ENCODE results near the gene KCNQ1.

Gene KCNQ1

GRCh38 chr11:2567026-2567671 lies 122.3 kb downstream of the KCNQ1 start:
- no peak for TF ChIP-seq CTCF (IDR thresholded peaks at IDR 0.05; ENCODE audit: borderline replicate concordance, insufficient read depth, low read depth, low read length)

DNA sequence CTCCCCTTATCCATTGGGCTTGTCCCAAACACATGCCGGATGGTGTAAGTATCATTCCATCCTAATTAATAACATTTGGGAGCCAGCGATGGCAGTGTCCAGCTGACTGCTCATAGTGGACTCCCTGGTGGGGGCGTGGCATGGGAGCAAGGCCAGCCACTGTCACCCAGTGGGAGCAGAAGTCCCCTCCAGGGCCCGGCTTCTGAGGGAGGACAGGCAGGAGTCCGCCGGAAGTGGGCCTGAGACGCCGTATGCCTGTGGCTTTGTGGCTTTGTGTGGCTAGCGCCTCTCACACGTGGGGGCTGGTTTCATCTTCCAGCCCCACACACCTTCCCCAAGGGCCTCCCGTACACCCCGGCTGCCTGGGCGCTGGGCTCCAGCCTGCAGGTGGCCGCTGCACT lies 124.5 kb downstream of the KCNQ1 start:
- TF ChIP-seq CTCF (IDR thresholded peaks at IDR 0.05; ENCODE audit: borderline replicate concordance, insufficient read depth, low read depth, low read length), result no peak
- no peak overlapping the region for H3K4me3 ChIP-seq (ENCODE audit: low read depth, low read length)

More at GRCh38 chr11:2567026-2567671, 122.3 kb downstream of the KCNQ1 start:
- no peak overlapping the region for H3K4me3 ChIP-seq (ENCODE audit: low read depth, low read length)

GRCh38 chr11:2569731-2570210 lies 125.0 kb downstream of the KCNQ1 start:
- no peak overlapping the region for H3K4me3 ChIP-seq (ENCODE audit: low read depth, low read length)
- TF ChIP-seq CTCF (IDR thresholded peaks at IDR 0.05; ENCODE audit: borderline replicate concordance, insufficient read depth, low read depth, low read length), result no peak

GRCh38 chr11:2570211-2570811 lies 125.5 kb downstream of the KCNQ1 start:
- no peak for TF ChIP-seq CTCF (IDR thresholded peaks at IDR 0.05; ENCODE audit: borderline replicate concordance, insufficient read depth, low read depth, low read length)
- no peak overlapping the region for H3K4me3 ChIP-seq (ENCODE audit: low read depth, low read length)

- no peak overlapping the region for H3K4me3 ChIP-seq (ENCODE audit: low read depth, low read length)
- no peak for TF ChIP-seq CTCF (IDR thresholded peaks at IDR 0.05; ENCODE audit: borderline replicate concordance, insufficient read depth, low read depth, low read length)
Observed at GRCh38 chr11:2570841-2571597, 126.2 kb downstream of the KCNQ1 start.

- no peak for TF ChIP-seq CTCF (IDR thresholded peaks at IDR 0.05; ENCODE audit: borderline replicate concordance, insufficient read depth, low read depth, low read length)
- no peak overlapping the region for H3K4me3 ChIP-seq (ENCODE audit: low read depth, low read length)
Observed at GRCh38 chr11:2571598-2572281, 126.9 kb downstream of the KCNQ1 start.

Data from GM12875 (cell line).